Stimulated activated CD8-positive, alpha-beta memory T cell treated with anti-CD3 and anti-CD28 coated beads, Interleukin-7, amount 100 ng/mL, for 4 hours (primary cell): Measurements from ENCODE around the gene NTF3.

Source experiments
- DNase-seq, 2 donors: peaks; one replicate each; pipeline ENCODE4 v3.0.0-alpha.2; 2020; ENCODE audit warnings: low read depth in 2 of 2

The NTF3 gene

DNA sequence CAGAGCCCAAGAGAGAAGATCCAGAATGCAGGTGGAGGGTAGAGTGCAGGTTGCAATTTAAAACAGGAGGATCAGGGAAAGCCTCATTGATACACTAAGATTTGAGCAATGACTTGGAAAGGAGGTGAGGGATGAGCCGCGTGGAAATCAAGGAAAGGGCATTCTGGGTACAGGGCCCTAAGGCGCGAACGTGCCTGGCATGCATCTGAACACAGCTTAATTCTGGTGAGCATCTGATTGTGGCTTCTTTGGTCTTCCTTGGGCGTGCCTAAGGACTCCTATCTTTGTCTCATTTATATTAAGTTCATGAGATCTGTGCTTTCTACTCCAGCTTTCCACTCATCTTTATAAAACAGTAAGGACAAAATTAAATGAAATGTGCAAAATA lies 79.3 kb downstream of the NTF3 start:
- no peak for DNase-seq

DNA sequence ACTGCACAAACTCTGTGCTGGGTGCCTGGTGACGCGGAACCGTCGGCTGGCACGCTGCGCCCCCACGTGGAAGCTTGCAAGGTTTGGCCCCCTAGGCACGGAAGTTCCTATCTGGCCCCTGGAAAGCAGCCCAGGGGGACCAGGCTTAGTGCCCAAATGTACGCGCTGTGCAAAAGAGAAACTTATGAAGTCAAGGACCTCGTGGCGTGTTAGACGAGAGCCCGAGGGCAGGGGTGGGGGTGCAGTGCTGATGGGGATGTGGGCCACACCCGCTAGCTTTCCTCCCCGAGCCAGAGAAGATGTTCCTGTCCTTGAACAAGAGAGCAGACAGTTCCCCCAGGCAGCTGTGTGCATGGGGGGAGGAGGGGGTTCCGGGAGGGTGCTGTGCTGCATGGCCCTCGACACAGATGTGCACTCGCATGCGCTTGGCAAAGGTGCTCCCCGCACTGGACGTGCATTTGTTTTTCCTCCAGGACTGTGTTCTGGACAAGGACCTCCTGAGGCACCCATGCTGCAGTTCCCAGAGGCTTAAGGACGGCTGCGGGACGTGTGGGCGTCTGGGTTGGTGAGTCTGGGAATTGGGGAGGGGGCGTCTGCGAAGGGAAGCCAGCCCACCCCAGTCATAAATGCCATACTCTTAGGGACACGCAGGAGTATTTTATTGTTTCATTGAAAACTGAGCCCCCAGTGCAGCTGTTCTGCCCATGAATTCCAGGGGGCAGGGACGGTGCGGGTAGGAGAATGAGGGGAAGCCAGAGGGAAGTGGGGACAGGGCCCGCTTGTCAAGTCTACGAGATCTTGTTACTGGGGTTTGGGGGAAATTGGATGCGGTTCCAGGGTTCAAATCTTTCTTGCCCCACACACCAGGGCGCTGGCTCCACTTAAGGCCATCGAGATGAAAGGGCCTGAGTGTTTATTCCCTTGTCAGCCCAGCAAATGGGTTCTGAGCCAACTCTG lies 80.0 kb downstream of the NTF3 start:
- DNase-seq = no peak

- no peak for DNase-seq
Measured at GRCh38 chr12:5512601-5512970, 80.7 kb downstream of the NTF3 start.

- DNase-seq = no peak
Measured at GRCh38 chr12:5513406-5513805, 81.5 kb downstream of the NTF3 start.

DNA sequence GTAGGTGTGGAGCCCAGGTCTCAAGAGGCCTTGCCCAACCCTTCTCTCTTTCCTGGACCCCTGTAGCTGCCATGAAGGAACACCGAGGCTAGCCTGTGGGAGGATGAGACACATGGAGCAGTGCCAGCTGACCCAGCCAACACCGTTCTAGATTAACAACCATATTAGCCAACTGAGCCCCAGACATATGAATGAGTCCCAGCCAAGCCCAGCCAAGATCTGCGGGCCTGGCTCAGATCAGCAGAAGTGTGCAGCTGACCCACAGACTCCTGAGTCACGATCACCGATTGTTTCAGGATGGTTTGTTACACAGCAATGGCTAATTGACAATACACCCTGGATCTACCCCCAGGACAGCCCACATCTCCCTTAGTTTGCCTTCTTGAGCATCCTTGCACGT lies 82.1 kb downstream of the NTF3 start:
- no peak for DNase-seq

DNA sequence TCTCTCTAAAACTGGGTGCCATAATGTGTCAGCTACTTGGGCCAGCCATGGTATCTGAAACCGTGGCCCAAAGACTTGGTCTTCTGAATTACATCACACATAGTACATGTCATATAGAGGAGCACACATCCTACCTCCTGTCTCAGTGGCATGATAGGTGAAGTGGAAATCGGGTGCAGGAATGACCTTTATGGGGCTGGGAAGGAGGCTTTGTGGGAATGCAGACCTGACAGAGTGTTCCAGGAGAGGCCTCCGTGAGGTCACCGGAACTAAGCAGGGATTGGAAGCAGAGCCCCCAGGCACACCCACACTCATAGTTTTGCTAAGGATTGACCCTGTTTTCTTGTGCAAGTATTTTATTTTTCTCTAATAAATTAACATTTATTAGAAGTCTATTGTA lies 82.6 kb downstream of the NTF3 start:
- DNase-seq = no peak

DNA sequence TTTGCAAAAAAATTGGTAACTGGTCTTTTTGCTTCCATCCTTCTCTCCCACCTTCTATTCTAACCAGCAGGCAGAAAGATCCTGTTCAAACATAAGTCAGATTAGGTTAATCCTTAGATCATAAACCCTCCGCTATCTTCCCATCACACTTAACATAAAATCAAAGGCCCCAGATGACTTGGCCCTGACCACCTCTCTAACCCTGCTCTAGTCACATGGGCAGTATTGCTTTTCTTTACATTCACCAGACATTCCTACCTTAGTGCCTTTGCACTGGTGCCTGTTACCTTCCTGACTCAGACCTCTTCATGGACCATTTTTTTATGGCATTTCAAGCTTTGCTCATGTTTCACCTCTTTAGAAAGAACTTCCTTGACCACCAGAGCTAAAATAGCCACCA lies 83.5 kb downstream of the NTF3 start:
- DNase-seq = no peak

DNA sequence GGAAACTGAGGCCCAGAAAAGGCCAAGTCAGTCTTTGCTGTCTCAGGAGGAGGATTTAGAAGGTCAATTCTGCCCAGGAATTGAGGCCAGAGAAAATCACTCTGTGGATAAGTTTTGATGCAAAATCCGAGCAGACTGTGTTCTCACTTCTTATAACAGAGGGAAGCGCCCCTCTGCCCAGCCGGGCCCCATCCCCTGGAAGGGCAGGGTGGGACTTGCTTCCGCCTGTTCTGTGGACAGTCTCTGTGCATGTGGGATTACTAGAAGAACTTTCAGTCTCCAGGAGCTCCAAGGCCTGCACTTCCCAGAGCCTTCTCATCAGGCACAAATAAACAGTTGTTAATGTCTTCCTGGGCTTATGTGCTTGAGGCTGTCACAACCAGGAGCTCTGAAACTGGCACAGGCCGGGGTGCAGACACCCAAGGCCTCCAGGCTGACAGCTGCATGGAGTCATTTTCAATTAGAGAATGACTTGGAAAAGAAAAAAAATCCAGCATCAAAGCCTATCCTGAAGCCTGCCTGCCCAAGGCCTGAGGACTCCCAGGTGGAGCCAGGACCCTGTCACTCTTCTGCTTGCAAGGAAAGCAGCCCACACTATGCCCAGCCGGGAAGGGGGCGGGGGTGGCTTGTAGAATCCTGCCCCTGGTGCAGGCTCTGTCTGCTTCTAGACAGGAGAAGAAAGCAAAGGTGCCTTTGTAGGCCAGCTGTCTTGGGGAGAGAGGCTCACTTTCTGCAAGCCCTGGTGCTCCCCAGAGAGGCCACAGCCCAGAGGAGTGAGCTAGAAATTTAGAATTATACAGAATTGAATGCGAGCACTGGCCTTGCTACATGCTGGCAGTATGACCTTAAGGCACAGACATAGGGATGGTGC lies 84.7 kb downstream of the NTF3 start:
- no peak for DNase-seq

- no peak for DNase-seq
Measured at GRCh38 chr12:5518584-5519365, 86.9 kb downstream of the NTF3 start.

GRCh38 chr12:5520037-5520436 lies 88.1 kb downstream of the NTF3 start:
- no peak for DNase-seq

GRCh38 chr12:5520831-5521230 lies 88.9 kb downstream of the NTF3 start:
- DNase-seq = no peak

GRCh38 chr12:5521456-5522325 lies 89.8 kb downstream of the NTF3 start:
- no peak for DNase-seq

- no peak for DNase-seq
Measured at GRCh38 chr12:5522432-5523335, 90.8 kb downstream of the NTF3 start.

DNA sequence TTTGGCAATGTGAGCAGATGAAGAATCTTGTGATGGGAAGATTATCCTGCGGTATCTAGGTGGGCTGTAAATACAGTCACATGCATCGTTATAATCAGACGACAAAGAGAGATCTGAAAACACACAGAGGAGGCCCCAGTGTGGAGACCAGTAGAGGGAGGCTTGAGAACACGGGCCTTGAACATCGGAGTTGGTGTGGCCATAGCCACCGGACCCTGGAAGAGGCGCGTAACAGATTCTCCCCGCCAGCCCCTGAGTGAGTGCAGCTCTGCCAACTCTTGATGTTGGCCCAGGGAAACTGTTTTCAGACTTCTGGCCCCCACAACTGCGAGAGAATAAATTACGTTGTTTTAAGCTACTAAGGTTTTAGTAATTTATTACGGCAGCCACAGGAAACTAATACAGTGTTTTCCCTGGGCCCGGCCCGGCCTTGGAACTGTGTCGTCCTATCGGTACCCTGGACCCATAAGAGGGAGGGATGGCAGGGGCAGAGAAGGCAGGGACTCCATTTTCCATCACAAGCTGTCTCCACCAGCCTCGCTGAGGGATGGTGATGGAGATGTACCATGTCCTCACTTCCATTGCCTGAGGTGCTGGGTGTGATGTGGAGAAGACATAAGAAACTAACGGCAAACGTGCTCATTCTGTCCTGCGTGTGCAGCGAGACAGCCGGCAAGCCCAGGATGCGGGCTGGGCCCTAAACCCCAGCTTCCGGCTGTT lies 91.6 kb downstream of the NTF3 start:
- no peak for DNase-seq

DNA sequence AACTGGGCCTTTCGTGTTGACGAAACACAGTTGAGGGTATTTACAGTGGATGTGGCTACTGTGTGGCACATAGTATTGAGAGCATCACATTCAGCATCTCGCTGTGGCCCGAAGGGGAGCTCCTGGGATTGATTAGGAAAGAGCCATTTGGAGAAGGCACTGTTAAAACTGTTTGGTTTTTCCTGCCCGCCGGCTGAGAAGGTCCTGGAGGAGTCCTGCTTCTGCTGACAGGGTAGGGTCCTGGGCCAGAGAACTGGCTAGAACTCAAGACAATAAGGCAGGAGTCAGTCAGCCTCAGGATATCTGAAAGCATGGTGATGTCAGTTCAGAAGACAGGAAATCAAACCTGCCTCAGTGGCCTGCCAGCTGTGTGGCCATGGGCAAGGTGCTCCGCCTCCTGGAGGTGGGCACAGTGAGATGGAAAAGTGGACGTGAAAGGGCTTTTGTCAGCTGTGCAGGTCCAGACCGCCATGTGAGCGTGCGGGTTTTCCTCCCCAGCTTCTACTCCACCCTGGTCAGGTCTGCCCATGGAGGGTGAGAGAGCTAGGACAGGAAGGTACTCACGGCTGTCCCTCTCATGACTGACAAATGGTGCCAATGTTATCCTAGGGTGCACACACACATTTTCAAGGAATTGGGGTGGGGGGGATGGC lies 92.3 kb downstream of the NTF3 start:
- no peak for DNase-seq

GRCh38 chr12:5524769-5525436 lies 93.0 kb downstream of the NTF3 start:
- DNase-seq = no peak

GRCh38 chr12:5525783-5526367 lies 94.0 kb downstream of the NTF3 start:
- DNase-seq = no peak

DNA sequence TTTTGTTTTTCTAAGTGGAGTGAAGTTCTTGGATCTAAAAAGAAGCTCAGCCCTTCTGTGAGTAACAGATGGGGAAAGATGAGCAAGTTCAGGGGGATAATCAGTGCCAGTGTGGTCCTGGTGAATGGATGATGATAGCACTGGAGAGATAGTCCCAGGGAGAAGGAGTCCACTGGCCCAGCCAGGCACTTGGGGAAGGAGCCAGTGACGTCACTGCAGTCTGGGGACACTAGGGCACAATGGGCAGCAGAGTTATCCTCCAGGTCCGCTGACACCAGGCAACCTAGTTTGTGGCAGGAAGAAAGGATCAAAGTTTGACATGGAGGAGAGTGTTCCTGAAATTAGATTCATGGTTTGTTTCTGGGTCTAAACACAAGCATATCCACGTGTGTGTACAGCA lies 101.5 kb downstream of the NTF3 start:
- no peak for DNase-seq
